Heart left ventricle (tissue), 16 donors: ENCODE results near the gene OR51M1. TPM values are rescaled to one million over a fixed set of nuclear protein-coding genes. Genes with fewer than 3 reads are reported as not detected.

ENCODE experiments used
- ATAC-seq, 4 donors: fragments of 200-7000 bp; cut with Tn5 transposase; one replicate each; pipeline ENCODE4 v1.9.1; 2020 to 2022; ENCODE audit warnings: moderate library complexity in 4 of 4, mild to moderate bottlenecking in 3 of 4, moderate number of reproducible peaks in 1 of 4
- DNase-seq, 5 donors: peaks; one replicate each; pipeline ENCODE4 v3.0.0-alpha.2; 2020
- H3K27ac ChIP-seq, 12 donors: fragments of 200-600 bp; sonication (generic) in 4 of 12; one replicate each; pipeline versions ENCODE4 v1.5.0 to v1.8.0; 2016 to 2022; ENCODE audit warnings: mild to moderate bottlenecking in 2 of 12
- H3K27me3 ChIP-seq, 9 donors: fragments of 200-600 bp; sonication (generic) in 2 of 9; one replicate each; pipeline versions ENCODE4 v1.5.1 to v1.8.0; 2016 to 2022; ENCODE audit warnings: mild to moderate bottlenecking in 3 of 9
- H3K36me3 ChIP-seq, 9 donors: fragments of 200-600 bp; sonication (generic) in 2 of 9; one replicate each; pipeline versions ENCODE4 v1.5.0 to v1.8.0; 2018 to 2022; ENCODE audit warnings: mild to moderate bottlenecking in 2 of 9
- H3K4me1 ChIP-seq, 12 donors: fragments of 200-600 bp; sonication (generic) in 4 of 12; one replicate each; pipeline versions ENCODE4 v1.5.0 to v1.8.0; 2016 to 2022; ENCODE audit warnings: mild to moderate bottlenecking in 3 of 12
- H3K4me3 ChIP-seq, 12 donors: fragments of 200-600 bp; sonication (generic) in 4 of 12; one replicate each; pipeline versions ENCODE4 v1.5.0 to v1.8.0; 2017 to 2022; ENCODE audit warnings: mild to moderate bottlenecking in 9 of 12, moderate library complexity in 4 of 12
- H3K9me3 ChIP-seq, 12 donors: fragments of 200-600 bp; sonication (generic) in 4 of 12; one replicate each; pipeline versions ENCODE4 v1.5.0 to v1.8.0; 2016 to 2022; ENCODE audit warnings: mild to moderate bottlenecking in 1 of 12
- POLR2A ChIP-seq, 2 donors: fragments of 450-650 bp; IDR thresholded peaks; one replicate each; pipeline ENCODE4 v1.6.1; 2017; ENCODE audit warnings: antibody characterized with exemption in 2 of 2, mild to moderate bottlenecking in 2 of 2, moderate library complexity in 2 of 2
- WGBS, 4 donors: extraction: QIAGEN DNeasy Blood & Tissue Kit in 2 of 4; methylation state at CpG; one replicate each; pipeline versions ENCODE4 v1.1.5 to v1.1.7; 2013 to 2018; 5-methylcytosine and 5-hydroxymethylcytosine counted together
- intact Hi-C, 10 donors: fragments of 100-400 bp; cut with DNase I; formaldehyde crosslinking; loops; one replicate each; pipeline versions ENCODE4 v1.11.1 to v1.14.2; 2022
- polyA plus RNA-seq, 2 donors: library from polyadenylated mRNA; stranded (reverse); fragments of 200-250 nt; gene quantifications; one replicate each; pipeline ENCODE4 v1.2.3, GENCODE V29; 2013
- total RNA-seq, 9 donors: library from RNA; depleted of rRNA in 2 of 9; stranded (reverse); fragments of >200 nt in 2 of 9; fragmentation: NEBNext Ultra II Directional in 3 of 9; extraction: Animal tissue kit (Norgen Biotek cat#: 25700) in 3 of 9; gene quantifications; one replicate each; pipeline versions ENCODE4 v1.1.0 to v1.2.4, GENCODE V29; 2016 to 2023
- TF ChIP-seq, protein P1 (sequence below), 12 donors: fragments of 200-600 bp; sonication (generic) in 4 of 12; IDR thresholded peaks; one replicate each; pipeline versions ENCODE4 v1.5.0 to v1.8.0; 2018 to 2022; ENCODE audit warnings: antibody characterized with exemption in 12 of 12, mild to moderate bottlenecking in 5 of 12
- donor health status: ischemic (EF 13 %, LVEDD 7.1; RV severe dilation, severe dysfunction).
- donor health status: healthy with polysubstance abuse.
- donor health status: DM: no; HTN: yes; CAD: no.
- donor health status: DM: no; HTN: no; CAD: no.
- donor health status: ischemic (EF 25% LVEDD 6.9; RV normal size, moderate dysfunction).
- donor health status: ischemic (EF 25% LVEDD 5.7; RV mildly dilated, moderate dysfunction).
- donor health status: healthy.
- donor health status: DM: yes; HTN: yes; CAD: no.
- donor health status: ischemic (EF 35%, LVEDD 5.7; RV mildly dilated, moderate dysfunction).
- donor health status: nonischemic (EF 11% LVEDD 7.7; RV severe dilation, severe dysfunction).
- donor health status: DM: yes; HTN: yes; CAD: no.
- donor health status: PGD.
- donor health status: ischemic (EF 29% LVEDD 5.4; RV normal size, mild dysfunction).
- donor health status: nonischemic (EF 23%, LVEDD 6.1; RV moderate dilation, normal function).

The OR51M1 gene
- total and polyA plus RNA-seq, 11 donors = not detected

- DNase-seq (no peak), ATAC-seq (no peak)
- Histone ChIP-seq H3K36me3 (no peaks in the 10 kb centered on the region), H3K4me1 (no peaks in the 10 kb centered on the region), H3K27me3 (no peaks in the 10 kb centered on the region), H3K4me3 (no peak overlapping the region), H3K27ac (no peak overlapping the region), H3K9me3 (no peaks in the 10 kb centered on the region)
- 58 to 71% (median 64%) methylated on average over 2 of the region's 2 CpGs for WGBS, 4 donors
- intact Hi-C loops = no loop called here
- no peak for TF ChIP-seq POLR2A (IDR thresholded peaks at IDR 0.05)
- TF ChIP-seq, protein P1, sequence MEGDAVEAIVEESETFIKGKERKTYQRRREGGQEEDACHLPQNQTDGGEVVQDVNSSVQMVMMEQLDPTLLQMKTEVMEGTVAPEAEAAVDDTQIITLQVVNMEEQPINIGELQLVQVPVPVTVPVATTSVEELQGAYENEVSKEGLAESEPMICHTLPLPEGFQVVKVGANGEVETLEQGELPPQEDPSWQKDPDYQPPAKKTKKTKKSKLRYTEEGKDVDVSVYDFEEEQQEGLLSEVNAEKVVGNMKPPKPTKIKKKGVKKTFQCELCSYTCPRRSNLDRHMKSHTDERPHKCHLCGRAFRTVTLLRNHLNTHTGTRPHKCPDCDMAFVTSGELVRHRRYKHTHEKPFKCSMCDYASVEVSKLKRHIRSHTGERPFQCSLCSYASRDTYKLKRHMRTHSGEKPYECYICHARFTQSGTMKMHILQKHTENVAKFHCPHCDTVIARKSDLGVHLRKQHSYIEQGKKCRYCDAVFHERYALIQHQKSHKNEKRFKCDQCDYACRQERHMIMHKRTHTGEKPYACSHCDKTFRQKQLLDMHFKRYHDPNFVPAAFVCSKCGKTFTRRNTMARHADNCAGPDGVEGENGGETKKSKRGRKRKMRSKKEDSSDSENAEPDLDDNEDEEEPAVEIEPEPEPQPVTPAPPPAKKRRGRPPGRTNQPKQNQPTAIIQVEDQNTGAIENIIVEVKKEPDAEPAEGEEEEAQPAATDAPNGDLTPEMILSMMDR (IDR thresholded peaks at IDR 0.05) = no peak
Measured at GRCh38 chr11:5390210-5390609, 6.6 kb downstream of the OR51M1 start.

DNA sequence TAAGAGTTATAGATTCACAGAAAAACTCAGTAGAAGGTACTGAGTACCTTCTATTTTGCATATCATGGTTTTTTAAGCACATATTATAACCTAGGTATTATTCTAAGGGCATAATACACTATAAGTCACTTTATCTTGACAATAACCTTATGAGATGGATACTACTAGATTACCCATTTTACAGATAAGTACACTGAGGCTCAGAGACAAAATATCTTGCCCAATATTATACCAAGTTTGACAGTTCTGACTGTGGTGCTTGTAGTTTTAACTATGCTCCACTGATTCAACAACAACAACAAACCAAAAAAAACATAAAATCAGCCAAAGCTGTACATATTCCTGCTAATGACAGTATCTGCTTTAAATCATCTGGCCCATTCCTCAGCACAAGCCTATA lies 10.5 kb downstream of the OR51M1 start:
- Histone ChIP-seq H3K36me3 (no peaks in the 10 kb centered on the region), H3K27me3 (no peaks in the 10 kb centered on the region), H3K4me3 (no peak overlapping the region), H3K27ac (no peak overlapping the region), H3K4me1 (no peaks in the 10 kb centered on the region), H3K9me3 (no peaks in the 10 kb centered on the region)
- no peak for DNase-seq
- no peak for TF ChIP-seq POLR2A (IDR thresholded peaks at IDR 0.05)
- TF ChIP-seq, protein P1 (IDR thresholded peaks at IDR 0.05) = no peak
- ATAC-seq = no peak
- intact Hi-C loops = no loop called here

- no peak for ATAC-seq
- intact Hi-C loops = no loop called here
- Histone ChIP-seq H3K4me3 (no peak overlapping the region), H3K9me3 (no peaks in the 10 kb centered on the region), H3K4me1 (no peaks in the 10 kb centered on the region), H3K27ac (no peak overlapping the region), H3K27me3 (no peaks in the 10 kb centered on the region), H3K36me3 (no peaks in the 10 kb centered on the region)
- no peak for TF ChIP-seq POLR2A (IDR thresholded peaks at IDR 0.05)
- TF ChIP-seq, protein P1 (IDR thresholded peaks at IDR 0.05) = no peak
- no peak for DNase-seq
Measured at GRCh38 chr11:5398936-5399335, 15.3 kb downstream of the OR51M1 start.

DNA sequence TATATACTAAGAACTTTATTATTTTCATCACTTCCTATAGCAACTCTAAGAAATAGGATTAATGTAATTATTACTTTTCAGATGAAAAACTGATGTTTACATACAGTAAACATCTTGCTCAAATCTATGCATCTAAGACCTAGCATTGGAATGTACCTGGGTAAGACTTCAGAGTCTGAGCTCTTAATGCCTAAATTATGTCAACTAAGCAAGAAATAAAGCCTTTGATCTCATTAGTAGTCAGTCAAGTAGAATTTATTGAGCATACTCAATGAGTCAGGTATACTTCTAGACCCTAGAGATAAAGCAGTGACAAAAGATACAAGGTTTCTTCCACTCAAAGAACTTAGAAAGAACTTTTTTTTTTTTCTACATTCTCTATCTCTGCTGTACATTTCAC lies 21.6 kb downstream of the OR51M1 start:
- TF ChIP-seq, protein P1 (IDR thresholded peaks at IDR 0.05) = no peak
- no peak for TF ChIP-seq POLR2A (IDR thresholded peaks at IDR 0.05)
- intact Hi-C loops = no loop called here
- no peak overlapping the region for H3K27ac ChIP-seq
- ATAC-seq (no peak), DNase-seq (no peak)
- no peak overlapping the region for H3K4me3 ChIP-seq
- H3K36me3 ChIP-seq = no peaks in the 10 kb centered on the region
- no peaks in the 10 kb centered on the region for H3K4me1 ChIP-seq
- H3K9me3 ChIP-seq = no peaks in the 10 kb centered on the region
- peaks cover 0 to 4% (median 0%) of the 10 kb centered on the region in 9 donors for H3K27me3 ChIP-seq
